Measurements from ENCODE around the gene CACNA1F.

DNA sequence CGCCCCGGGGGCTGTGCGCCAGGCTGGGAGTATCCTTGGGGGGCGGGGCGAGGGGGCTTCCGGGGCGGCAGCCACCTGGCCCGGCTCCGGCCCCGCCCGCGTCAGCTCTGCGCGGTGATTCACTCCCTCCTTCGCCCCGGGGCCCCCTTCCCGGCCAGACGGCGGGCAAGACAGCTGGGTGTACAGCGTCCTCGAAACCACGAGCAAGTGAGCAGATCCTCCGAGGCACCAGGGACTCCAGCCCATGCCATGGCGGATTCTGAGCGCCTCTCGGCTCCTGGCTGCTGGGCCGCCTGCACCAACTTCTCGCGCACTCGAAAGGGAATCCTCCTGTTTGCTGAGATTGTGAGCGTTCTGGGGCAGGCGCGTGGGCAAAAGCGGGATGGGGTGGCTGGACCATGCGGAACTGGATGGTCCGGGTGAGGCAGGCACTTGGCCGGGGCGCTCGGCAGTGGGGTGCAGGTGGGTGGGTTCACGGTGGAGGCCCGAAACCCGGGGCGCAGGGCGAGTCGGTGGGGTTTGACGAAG, 61.3 kb downstream of the CACNA1F start, which contains the start of gene PLP2:
- TF ChIP-seq, protein P1, sequence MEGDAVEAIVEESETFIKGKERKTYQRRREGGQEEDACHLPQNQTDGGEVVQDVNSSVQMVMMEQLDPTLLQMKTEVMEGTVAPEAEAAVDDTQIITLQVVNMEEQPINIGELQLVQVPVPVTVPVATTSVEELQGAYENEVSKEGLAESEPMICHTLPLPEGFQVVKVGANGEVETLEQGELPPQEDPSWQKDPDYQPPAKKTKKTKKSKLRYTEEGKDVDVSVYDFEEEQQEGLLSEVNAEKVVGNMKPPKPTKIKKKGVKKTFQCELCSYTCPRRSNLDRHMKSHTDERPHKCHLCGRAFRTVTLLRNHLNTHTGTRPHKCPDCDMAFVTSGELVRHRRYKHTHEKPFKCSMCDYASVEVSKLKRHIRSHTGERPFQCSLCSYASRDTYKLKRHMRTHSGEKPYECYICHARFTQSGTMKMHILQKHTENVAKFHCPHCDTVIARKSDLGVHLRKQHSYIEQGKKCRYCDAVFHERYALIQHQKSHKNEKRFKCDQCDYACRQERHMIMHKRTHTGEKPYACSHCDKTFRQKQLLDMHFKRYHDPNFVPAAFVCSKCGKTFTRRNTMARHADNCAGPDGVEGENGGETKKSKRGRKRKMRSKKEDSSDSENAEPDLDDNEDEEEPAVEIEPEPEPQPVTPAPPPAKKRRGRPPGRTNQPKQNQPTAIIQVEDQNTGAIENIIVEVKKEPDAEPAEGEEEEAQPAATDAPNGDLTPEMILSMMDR (conservative IDR thresholded peaks at IDR 0.05; ENCODE audit: low read depth, low read length): no peak
- no peak for TF ChIP-seq EZH2phosphoT487 (IDR thresholded peaks at IDR 0.05; ENCODE audit: borderline replicate concordance, low read length)
